GM20431 (cell line): Measurements from ENCODE around the gene GNGT1.
"Not testable (repeated sequence)": the region's sequence is repeated elsewhere in the genome, so short reads cannot be mapped to it uniquely, and the experiment has no call there.

Experiments used
- in situ Hi-C: fragments of 300-500 bp; cut with MseI, MboI; formaldehyde crosslinking; loops from one replicate; pipeline ENCODE4 v1.15.0; 2020; ENCODE audit warnings: low sequenced_read_pairs; ENCODE audit not compliant: unreplicated experiment

GNGT1 gene

GRCh38 chr7:93895859-93896600 lies 10.3 kb upstream of the GNGT1 start:
- in situ Hi-C loops: loop anchor here (25.0 kb wide), 1 partner anchor 341 kb away; no protein-coding TSS in a partner anchor

- in situ Hi-C loops: loop anchor here (25.0 kb wide), 1 partner anchor 340 kb away; no protein-coding TSS in a partner anchor
Observed at GRCh38 chr7:93897680-93898079, 8.7 kb upstream of the GNGT1 start.

- in situ Hi-C loops: loop anchor here (10.0 kb wide), 1 partner anchor 192 kb away; no protein-coding TSS in a partner anchor
Observed at GRCh38 chr7:93902777-93903423, 3.5 kb upstream of the GNGT1 start.

GRCh38 chr7:93910076-93910994 lies 4.0 kb downstream of the GNGT1 start:
- in situ Hi-C loops: no loop called here

GRCh38 chr7:93911242-93911641 lies 4.9 kb downstream of the GNGT1 start:
- in situ Hi-C loops: not testable (repeated sequence)

GRCh38 chr7:93911661-93912060 lies 5.3 kb downstream of the GNGT1 start:
- in situ Hi-C loops: not testable (repeated sequence)

- in situ Hi-C loops: no loop called here
Observed at GRCh38 chr7:93913197-93913596, 6.8 kb downstream of the GNGT1 start.

GRCh38 chr7:93914581-93915066 lies 8.3 kb downstream of the GNGT1 start:
- in situ Hi-C loops: no loop called here

- in situ Hi-C loops: not testable (repeated sequence)
Observed at GRCh38 chr7:93915206-93915842, 9.0 kb downstream of the GNGT1 start.

GRCh38 chr7:93915888-93916287 lies 9.5 kb downstream of the GNGT1 start:
- in situ Hi-C loops: not testable (repeated sequence)

- in situ Hi-C loops: not testable (repeated sequence)
Observed at GRCh38 chr7:93916315-93916714, 9.9 kb downstream of the GNGT1 start.

GRCh38 chr7:93920496-93921182 lies 14.3 kb downstream of the GNGT1 start:
- in situ Hi-C loops: no loop called here

- in situ Hi-C loops: no loop called here
Observed at GRCh38 chr7:93921186-93921585, 14.8 kb downstream of the GNGT1 start.

- in situ Hi-C loops: no loop called here
Observed at GRCh38 chr7:93921607-93922566, 15.5 kb downstream of the GNGT1 start, which contains the start of gene GNG11. Gene GNG11 (plus strand): TSS chr7:93921735. CDS start chr7:93922138, 403 bp downstream.

- in situ Hi-C loops: no loop called here
Observed at GRCh38 chr7:93923296-93923695, 16.9 kb downstream of the GNGT1 start.

GRCh38 chr7:93923942-93924341 lies 17.6 kb downstream of the GNGT1 start:
- in situ Hi-C loops: no loop called here

GRCh38 chr7:93926800-93927199 lies 20.4 kb downstream of the GNGT1 start:
- in situ Hi-C loops: no loop called here

- in situ Hi-C loops: no loop called here
Observed at GRCh38 chr7:93927585-93927984, 21.2 kb downstream of the GNGT1 start.
